Stimulated activated naive CD4-positive, alpha-beta T cell (primary cell): ENCODE data around the gene S100A14.
"Not testable (repeated sequence)": the region's sequence is repeated elsewhere in the genome, so short reads cannot be mapped to it uniquely, and the experiment has no call there.

Experiments used
- DNase-seq, 6 experiments: peaks; one replicate each; lab custom pipeline; 2025; lab: John Stamatoyannopoulos, UW

The S100A14 gene

DNA sequence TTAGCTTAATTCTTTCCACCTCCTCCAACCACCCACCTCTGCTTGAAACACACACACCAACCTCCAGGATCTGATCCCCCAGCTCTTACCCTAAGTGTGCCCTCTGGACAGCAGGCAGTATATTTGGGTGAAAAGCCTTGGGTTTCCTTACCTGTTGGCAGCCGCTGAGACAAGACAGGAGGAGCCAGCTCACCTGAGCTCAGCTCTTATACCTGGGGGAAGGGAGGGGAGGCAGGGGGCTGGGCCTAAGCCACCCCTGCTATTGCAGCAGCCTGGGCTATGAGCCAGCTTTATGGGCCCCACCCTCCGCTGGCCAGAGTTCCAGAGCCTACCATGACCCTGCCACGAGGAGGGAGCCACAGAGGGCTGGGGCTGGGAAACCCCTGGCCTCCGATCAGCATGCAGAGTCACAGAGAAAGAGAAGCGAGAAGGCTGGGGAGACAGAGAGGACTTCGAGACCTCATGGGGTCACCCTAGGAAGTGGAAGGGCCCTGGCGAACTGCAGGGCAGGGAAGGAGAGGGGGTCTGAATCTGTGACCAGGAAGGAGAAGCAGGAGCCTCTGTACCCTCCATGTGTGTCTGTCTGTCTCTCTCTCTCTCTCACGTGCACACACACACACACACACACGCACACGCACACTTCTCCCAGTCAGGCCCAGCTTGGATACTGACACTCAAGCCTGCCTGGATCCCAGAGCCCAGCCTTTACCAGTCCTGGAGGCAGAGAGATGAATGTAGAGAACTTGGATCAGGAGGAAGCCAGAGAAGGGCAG, at the start of gene S100A14:
Gene S100A14, minus strand, starts transcription at position 182 of the 773 bp plus-strand sequence. CDS start 467 bp downstream, outside the sequence.
- no peak for DNase-seq

DNA sequence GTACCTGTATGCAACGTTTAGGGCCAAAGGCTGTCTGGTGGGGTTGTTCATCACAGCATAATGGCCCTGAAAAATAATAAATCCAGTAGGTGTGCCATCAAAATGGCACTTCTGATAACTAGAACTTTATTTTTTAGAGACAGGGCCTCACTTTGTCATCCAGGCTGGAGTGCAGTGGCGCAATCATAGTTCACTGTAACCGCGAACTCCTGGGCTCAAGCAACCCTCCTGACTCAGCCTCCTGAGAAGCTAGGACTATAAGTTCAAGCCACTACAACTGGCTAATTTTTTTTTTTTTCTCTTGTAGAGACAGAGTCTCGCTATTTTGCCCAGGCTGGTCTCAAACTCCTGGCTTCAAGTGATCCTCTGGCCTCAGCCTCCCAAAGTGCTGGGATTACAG, 47.1 kb upstream of the S100A14 start:
- no peak for DNase-seq

DNA sequence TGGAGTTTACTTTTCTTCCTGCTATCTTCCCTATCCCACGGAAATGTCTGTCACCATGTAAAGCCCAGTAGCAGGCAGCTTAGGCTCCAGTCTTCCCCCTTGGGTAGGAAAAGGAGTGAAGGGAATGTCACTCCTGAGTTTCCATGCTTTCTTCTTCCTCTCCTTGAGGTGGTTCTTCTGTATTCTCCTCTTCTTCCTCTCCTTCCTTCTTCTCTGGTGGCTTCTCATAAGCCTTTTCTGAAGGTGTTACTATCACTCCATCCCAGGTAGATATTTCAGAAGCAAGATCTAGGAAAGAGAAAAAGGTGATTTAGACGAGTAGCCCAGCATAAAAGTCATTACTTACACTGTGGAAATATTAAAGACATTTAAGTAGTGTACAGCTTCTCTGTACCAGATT, 46.1 kb upstream of the S100A14 start:
- no peak for DNase-seq

DNA sequence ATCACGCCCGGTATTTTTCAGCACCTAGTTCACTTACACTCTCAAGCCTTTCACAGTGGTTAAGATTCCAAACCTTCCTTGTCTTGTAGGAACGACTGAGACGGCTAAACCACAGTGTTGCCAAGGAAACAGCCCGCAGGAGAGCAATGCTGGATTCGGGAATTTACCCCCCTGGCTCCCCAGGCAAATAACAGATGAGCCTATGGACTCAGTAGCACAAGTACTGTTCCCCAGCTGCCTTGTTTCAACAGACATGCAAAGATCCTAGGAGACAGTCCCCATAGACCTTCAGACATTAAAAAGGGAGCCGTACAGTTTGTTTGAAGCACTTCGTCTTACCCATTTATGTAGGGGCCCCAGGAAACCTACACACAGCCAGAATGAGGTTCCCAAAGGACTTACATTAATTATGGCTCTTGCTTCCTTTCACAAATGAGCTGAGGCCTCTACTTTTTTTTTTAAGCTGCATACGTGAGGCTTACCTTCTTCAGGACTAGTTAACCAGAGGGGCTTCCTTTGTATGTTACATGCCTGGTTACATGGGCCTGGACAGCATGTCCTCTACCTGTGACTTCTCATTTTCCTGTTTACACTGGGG, 45.1 kb upstream of the S100A14 start:
- DNase-seq = peak in 1 of 6 experiments; percentile 11

DNA sequence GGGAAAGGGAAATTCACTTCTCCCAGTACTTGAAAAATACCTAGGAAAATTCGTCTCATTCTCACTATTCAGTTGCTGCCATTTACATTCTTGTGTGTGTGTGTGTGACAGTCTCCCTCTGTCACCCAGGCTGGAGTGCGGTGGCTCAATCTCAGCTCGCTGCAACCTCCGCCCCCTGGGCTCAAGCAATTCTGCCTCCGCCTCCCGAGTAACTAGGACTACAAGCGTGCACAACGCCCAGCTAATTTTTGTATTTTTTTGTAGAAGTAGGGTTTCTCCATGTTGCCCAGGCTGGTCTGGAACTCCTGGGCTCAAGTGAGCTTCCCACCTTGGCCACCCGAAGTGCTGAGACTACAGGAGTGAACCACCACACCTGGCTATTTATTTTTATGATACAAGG, 43.5 kb upstream of the S100A14 start:
- DNase-seq = no peak

DNA sequence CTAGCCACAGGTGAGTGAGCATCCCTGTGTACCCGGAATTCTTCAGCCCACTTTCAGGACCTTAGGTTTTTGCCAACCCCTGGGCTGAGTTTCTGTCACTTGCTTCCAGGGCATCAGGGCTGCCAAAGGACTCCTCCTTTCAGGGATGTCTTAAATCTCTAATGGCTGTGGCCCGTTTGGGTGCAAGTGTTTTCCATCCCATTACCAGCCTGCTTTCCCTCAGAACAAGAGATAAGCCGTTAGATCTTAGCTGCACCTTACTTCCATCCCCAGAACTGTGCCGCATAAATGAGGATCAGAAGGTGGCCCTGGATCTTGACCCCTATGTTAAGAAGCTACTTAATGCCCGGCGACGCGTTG, 43.0 kb upstream of the S100A14 start:
- DNase-seq = no peak

DNA sequence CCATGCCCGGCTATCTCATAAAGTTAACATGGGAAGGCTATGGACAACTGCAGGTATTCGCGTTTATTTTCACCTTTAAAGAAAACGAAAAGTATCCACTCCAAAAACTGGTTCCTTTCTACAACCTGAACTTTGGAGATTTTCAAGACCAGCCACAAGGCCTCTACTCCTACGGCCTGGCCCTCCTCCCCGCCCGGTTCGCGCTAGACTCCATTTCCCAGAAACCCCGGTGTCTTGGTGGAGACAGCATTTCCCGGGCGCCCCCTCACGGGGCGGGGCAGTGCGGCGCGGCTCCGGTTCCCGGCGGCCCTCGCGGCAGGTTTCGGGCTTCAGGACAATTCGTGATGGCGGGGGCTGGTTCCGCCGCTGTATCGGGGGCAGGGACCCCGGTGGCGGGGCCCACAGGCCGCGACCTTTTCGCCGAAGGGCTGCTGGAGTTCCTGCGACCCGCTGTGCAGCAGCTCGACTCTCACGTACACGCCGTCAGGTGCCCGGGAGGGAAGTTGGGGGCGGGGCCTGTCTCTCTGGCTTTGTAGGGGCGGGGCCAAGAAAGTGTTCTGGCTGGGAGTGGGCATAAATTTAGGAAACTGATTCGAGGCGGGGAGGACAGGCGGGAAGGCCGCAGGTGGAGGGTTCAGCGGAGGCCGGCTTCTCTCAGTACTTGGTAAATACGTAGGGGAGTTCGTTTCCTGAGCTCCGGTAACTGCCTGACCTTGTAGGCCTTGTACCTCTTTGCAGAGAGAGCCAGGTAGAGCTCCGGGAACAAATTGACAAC, 42.5 kb upstream of the S100A14 start, which contains the start of gene SNAPIN:
Gene SNAPIN, plus strand, starts transcription at position 304 of the 775 bp plus-strand sequence. Its CDS starts 41 bp downstream, at position 345.
- peak; percentile 73 to 97 (median 86) for DNase-seq

DNA sequence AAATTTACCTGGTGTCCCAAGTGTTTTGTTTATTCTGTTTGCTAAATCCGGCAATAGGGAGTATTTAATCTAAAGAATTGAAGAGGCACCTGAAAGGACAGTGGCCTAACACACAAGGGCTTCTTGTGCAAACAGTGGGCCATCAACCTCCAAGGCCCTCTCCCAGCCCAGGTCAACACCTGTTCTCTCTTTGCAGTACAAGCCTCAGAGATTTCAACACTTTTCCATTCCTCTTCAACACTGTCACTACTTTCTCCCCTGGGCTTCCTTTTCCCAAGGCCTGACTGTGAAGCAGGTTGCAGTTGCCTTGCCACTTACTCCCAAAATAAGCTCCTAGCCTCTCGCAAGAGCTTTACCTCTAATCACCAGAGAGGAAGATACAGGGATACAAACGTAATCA, 39.2 kb upstream of the S100A14 start:
- no peak for DNase-seq

DNA sequence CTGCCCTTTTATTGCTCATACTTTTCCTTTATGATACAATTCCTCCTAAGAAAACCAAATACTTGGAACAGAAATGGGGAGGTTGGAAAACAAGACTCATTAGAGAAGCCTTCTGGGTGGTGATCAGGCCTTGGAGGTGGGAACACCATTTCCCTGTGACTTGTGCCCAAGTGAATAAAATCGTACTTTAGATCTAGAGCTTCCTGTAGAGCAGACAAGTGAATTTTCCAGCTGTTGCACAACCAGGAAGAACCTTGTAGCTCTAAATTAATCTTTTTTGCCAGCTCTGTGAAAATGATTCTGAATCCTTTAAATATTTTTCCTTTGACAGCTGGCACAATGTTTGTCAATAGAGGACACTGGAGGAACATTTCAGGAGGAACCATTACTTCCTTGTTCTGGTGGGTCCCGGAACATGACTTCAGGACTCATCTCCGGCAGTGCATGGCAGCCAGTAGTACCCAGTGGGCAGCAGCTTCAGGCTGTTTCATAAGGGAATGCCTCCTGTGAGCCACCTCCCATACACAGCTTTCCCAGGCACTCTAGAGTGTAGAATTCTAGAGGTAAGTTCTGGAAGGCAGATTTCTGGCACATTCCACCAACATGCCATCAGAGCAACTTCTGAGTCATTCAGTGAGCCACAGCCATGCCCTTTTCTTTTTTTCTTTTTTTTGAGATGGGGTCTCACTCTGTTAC, 36.8 kb upstream of the S100A14 start:
- DNase-seq = no peak

DNA sequence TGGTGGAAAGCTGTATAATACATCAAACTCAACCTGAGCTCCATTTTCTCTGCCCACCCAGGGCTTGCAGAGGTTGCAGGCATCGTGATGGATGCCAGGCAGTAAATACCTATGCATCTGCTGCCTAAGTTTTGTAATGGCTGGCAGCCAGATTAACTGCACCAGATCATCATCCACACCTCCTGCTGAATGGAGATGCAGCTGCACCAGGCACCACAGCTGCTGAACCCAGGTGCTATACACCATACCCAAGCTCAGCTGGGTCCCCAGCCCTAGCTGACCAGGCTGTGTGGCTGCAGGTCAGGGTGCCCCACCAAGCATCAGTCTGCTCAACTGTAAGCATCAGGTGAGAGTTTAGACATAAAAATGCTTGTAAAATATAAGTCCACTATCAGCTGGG, 35.6 kb upstream of the S100A14 start:
- no peak for DNase-seq

DNA sequence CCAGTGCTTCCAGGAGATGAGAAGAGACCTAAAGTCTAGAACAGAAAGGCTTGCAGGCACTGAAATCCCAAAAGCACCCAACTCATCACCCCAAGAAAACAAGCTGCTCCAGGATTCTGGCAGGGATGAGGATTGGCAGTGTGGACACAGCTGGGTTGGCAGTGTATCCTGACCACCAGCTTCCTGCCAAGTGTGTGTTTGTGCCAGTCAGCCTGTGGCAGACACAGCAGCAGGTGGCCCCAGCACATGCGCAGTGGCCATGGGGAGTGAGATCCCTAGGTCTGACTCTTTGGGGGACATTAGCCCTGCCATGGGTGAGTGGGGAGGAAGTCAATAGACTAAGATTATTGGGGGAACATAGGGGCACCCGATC, 33.7 kb upstream of the S100A14 start:
- DNase-seq = no peak

DNA sequence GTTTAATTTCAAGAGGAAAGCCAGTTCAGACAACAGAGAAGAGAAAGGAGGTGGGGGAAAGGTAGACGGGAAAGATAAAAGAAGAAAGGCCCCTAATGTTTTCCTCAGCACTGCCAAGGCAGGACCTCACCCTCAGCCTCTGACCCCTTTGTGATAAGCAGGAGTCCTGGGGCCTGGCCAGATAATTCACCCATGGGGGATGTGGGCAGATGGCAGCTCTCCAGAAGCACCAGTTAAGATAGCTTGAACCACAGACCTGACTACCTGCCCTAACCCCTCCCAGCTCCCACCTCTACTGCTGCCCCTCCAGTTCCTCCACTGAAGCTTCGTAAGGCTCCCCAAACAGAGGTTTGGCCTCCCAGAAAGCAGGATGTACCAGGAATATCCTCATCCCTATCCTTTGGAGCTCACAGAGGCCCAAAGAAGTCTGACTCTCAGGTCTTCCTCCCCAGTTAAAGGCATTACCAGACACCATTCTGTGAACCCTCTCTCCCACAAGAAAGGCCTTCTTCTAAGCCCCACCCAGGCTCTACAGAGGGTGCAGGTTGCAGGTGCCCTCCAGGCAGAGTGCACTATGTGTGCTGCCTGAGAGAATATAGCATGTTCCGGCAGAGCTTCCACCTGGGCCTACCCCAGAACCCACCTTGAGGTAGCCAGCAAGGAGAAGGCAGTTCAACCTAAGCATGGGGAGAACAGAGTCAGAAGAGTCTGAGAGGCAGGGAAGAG, 33.2 kb upstream of the S100A14 start:
- DNase-seq = peak in 4 of 6 experiments; percentile 8 to 61 (median 52)

DNA sequence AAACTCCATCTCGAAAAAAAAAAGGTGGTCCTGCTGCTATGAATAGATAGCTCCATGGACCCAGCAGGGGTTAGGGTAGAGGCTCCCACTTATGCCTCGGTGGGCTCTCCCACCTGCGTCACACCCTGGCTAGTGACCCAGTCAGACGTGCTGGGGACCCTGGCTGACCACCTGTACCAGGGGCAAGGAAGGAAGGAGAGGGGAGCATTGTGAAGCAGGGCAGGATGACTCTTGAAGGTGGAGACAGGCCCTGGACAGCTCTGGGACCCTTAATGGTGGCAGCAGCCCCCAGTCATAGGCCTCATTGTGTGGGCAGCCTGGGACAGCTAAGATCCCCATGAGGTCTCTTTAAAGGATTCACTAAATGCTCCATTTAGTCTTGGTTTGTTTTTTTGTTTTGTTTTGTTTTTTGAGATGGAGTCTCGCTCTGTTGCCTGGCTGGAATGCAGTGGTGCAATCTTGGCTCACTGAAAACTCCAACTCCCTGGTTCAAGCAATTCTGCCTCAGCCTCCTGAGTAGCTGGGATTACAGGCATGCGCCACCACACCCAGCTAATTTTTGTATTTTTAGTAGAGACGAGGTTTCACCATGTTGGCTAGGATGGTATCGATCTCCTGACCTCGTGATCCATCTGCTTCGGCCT, 32.0 kb upstream of the S100A14 start:
- DNase-seq = no peak

DNA sequence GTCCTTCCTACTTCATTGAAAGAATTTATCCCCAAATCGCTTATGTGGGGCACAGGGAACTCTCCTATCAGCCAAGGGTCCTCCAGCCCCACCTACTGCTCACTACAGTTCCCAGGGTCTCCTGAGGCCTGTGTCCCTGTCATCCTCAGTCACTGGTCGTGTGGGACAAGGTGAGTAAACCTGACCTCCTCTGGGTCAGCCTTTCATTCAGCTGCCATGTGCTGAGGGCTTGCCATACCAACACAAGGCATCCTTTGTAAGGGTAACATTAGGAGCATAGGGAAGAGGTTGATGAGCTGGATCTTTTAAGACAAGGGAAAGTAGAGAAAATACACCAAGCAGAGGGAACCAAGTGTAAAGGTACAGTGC, 31.2 kb upstream of the S100A14 start:
- no peak for DNase-seq

DNA sequence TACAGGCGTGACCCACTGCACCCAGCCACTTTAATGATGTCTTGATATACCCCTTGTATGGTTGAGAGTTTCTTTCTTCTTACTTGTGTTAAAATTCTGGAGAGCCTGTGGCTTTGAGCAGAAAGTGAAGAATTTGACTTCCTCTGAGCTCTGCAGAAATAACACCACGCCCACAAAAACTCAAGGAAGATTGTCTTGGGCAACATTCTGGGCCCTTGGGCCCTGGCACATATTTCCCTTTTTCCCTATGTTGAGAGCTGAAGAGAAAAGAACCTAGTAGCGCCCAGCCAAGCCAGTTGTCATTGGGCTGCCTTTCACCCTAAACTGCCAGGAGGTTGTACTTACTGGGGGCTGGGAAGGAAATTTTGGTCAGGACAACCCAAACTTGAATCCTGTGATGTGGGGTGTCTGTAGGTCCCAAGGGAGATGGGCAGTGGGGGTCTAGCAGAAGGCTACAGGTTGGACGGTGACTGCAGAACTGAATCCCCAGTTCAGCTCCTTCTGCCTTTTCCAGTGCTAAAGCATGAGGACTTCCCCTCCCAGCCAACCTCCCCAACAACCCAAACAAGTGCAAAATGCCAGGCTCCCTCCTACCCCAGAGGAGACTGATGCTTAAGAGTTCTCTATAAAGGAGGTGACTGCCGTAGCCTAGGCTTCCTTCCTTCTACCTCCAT, 30.7 kb upstream of the S100A14 start:
- no peak for DNase-seq

DNA sequence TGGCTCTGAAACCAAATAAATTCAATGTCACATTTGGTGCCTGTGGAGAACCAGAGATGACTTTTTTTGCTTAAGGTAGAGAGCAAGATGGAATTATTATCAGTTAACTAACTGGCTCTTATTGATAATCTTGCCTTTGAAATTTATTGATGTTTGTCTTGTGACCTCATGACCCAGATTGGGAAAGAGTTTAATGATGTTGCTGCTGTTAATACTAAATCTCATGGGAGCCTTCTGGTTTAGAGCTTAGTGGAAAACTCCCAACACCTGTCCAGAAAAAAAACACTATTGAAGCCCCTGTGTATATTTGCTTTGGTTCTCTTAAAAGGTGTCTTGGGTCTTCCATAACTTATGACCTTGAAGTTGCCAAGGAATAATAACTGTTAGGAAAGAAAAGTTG, 27.7 kb upstream of the S100A14 start:
- no peak for DNase-seq

DNA sequence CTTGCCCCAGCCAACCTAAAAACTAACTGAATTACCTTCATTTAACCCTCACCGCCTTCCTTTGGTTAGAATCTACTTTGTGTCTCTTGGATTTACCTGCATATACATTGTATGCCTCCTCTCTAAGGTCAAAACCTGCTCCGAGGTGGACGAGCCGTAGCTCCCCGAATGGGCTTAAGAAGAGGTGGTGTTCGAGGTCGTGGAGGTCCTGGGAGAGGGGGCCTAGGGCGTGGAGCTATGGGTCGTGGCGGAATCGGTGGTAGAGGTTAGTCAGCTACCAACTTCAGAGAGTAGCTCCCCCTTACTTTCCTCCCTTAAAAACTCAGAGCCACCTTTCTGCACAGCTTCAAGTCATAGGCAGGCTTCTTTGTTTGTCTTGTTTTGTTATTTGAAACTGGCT, 27.0 kb upstream of the S100A14 start:
- DNase-seq = no peak

DNA sequence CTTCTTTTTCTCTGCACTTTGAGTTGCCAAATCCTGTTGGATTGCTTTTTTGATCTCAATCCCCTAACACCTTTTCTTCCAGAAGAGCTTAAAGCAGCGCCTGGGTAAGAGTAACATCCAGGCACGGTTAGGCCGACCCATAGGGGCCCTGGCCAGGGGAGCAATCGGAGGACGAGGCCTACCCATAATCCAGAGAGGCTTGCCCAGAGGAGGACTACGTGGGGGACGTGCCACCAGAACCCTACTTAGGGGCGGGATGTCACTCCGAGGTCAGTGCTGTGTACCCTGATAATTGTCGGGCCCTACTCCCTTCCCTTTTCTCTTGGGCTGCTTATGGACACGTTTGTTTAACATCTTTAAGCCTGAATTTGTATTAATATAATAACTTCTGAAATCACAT, 26.0 kb upstream of the S100A14 start:
- DNase-seq = no peak

DNA sequence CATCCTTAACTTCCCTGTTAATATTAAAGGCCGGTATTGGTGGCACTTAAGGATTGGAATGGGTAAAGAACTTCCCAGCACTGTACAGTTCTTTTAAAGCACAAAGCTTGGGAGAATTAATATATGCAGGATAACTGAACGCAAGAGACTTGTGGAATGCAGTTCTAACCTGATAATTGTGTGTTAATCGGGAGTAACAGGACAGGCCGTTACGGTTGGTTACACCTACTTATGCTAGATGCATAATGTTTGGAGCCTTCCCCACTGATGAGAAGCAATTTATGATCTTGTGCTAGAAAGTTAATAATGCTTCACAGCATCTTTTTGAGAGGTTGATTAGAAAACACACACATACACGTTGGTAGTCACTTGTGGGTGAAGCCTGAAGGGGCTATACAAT, 24.7 kb upstream of the S100A14 start:
- no peak for DNase-seq

DNA sequence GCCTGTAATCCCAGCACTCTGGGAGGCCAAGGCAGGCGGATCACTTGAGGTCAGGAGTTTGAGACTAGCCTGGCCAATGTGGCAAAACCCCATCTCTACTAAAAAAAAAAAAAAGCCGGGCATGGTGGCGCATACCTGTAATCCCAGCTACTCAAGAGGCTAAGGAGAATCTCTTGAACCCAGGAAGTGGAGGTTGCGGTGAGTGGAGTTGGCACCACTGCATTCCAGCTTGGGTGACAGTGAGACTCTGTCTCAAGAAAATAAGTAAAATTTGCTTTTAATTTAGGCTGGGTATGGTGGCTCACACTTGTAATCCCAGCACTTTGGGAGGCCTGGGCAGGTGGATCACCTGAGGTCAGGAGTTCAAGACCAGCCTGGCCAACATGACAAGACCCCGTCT, 24.1 kb upstream of the S100A14 start:
- DNase-seq = not testable (repeated sequence)

DNA sequence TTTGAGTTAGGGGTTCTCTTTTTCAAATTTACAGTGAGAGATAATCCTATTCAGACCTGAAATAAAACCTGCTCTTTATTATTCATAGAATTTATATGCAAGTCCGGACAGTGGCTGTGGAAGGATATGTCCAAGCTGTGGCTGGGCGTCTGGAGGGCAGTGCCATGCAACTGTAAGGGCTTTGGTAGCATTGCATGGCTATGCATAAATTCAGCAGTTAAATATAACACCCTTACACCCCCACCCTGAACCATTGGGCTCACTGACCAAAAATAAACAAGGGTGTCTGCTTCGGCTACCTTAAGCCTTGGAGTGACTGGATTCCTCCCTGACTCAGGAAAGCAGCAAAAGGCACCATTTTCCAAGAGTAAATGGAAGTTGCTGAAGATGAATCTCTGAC, 23.2 kb upstream of the S100A14 start:
- no peak for DNase-seq
